GM12872 (cell line): ENCODE data around the gene MCF2L.

Source experiments
- CTCF ChIP-seq: IDR thresholded peaks from 3 replicates; pipeline ENCODE4 v1.5.1; 2011; ENCODE audit warnings: low read depth, mild to moderate bottlenecking, low read length, moderate library complexity; ENCODE audit not compliant: insufficient read depth

Gene MCF2L

GRCh38 chr13:113023694-113024430, 54.8 kb downstream of the MCF2L start:
- TF ChIP-seq CTCF, result no peak

- TF ChIP-seq CTCF, result no peak
These were observed 55.5 kb downstream of the MCF2L start for GRCh38 chr13:113024466-113024865.

- TF ChIP-seq CTCF, result no peak
These were observed 57.4 kb downstream of the MCF2L start for GRCh38 chr13:113026391-113026910.

- TF ChIP-seq CTCF, result no peak
These were observed 58.1 kb downstream of the MCF2L start for GRCh38 chr13:113027095-113027494.

- TF ChIP-seq CTCF, result no peak
These were observed 58.6 kb downstream of the MCF2L start for GRCh38 chr13:113027566-113027965.

- TF ChIP-seq CTCF, result no peak
These were observed 59.5 kb downstream of the MCF2L start for GRCh38 chr13:113028336-113029060.

GRCh38 chr13:113029061-113029445, 60.0 kb downstream of the MCF2L start:
- TF ChIP-seq CTCF, result no peak
